Kidney epithelial cell (primary cell): ENCODE results near the gene PHF21A. TPM values are rescaled to one million over a fixed set of nuclear protein-coding genes. Genes with fewer than 3 reads are reported as not detected.

Experiments used
- DNase-seq: peaks from one replicate; pipeline ENCODE4 v3.0.0-alpha.2; 2010; ENCODE audit warnings: low read depth
- H3K27me3 ChIP-seq: 2 replicates; pipeline ENCODE4 v1.6.0; 2011; ENCODE audit warnings: low read length; ENCODE audit not compliant: control insufficient read depth, insufficient read depth
- H3K36me3 ChIP-seq: 2 replicates; pipeline ENCODE4 v1.5.1; 2011; ENCODE audit warnings: low read length; ENCODE audit not compliant: control insufficient read depth, insufficient read depth
- H3K4me3 ChIP-seq: 2 replicates; pipeline ENCODE4 v1.5.1; 2011; ENCODE audit warnings: low read depth, mild to moderate bottlenecking, control low read depth, low read length
- total RNA-seq: library from RNA; depleted of rRNA; stranded (reverse); fragments of >200 nt; gene quantifications from 2 replicates; pipeline ENCODE4 v1.2.3, GENCODE V29; 2015
- TF ChIP-seq, protein P1 (sequence below): IDR thresholded peaks from 2 replicates; pipeline ENCODE4 v1.5.1; 2011; ENCODE audit warnings: mild to moderate bottlenecking, moderate library complexity, low read length, control low read depth, inconsistent platforms; ENCODE audit not compliant: insufficient read depth, poor library complexity, severe bottlenecking

PHF21A gene
- total RNA-seq, 1 donor from 2014 or later, result 11.8 TPM

DNA sequence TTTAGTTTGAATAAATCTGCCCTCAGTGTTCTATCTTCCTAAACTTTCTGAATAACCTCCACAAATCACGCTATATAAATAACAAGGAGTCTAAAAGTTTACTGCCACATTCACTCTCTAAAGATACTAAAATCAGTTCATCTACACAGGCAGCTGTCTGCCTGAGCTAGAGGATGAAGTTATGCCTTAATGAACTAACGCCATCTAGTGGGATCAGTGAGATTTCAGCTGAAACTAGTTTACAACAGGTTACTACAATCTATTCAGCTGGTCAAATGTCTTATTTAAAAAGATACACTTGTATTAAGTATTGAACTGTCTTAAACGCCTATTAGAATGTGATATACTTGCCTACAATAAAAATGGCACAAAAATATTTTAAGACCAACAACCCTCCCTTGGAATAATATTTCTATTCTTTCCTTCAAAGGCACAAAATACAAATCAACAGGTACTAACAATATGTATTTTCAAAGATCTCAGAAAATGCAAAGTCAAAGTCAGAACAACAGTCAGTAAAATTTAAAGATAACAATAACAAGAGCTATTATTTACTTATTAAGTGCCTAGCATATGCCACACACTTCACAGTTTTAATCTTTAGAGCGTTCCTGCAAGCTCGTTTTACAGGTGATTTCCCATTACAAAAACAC, 114.7 kb downstream of the PHF21A start:
- Histone ChIP-seq H3K4me3 (no peak overlapping the region), H3K36me3 (no peaks in the 10 kb centered on the region), H3K27me3 (no peaks in the 10 kb centered on the region)
- peak; percentile 28 for DNase-seq
- TF ChIP-seq, protein P1, sequence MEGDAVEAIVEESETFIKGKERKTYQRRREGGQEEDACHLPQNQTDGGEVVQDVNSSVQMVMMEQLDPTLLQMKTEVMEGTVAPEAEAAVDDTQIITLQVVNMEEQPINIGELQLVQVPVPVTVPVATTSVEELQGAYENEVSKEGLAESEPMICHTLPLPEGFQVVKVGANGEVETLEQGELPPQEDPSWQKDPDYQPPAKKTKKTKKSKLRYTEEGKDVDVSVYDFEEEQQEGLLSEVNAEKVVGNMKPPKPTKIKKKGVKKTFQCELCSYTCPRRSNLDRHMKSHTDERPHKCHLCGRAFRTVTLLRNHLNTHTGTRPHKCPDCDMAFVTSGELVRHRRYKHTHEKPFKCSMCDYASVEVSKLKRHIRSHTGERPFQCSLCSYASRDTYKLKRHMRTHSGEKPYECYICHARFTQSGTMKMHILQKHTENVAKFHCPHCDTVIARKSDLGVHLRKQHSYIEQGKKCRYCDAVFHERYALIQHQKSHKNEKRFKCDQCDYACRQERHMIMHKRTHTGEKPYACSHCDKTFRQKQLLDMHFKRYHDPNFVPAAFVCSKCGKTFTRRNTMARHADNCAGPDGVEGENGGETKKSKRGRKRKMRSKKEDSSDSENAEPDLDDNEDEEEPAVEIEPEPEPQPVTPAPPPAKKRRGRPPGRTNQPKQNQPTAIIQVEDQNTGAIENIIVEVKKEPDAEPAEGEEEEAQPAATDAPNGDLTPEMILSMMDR, result peak; percentile 71

DNA sequence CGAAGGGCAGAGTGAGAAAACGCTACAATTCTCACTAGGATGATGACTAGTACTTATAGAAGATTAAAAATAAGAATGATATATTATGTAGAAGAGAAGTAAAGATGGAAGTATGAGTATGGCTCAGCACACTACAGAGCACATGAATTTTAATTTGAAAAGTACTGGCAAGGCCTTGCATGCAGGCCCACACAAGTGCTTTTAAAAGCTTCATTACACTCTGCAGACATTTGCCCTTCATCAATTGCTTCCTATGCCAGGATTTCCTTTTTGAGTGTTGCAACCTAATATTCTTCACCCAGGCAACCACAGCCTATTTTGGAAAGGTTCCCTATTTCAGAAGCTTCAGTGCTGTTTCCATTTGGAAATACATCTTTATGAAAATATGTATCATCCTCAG, 117.7 kb downstream of the PHF21A start:
- no peak for DNase-seq
- H3K36me3 ChIP-seq, result no peaks in the 10 kb centered on the region
- TF ChIP-seq, protein P1, result no peak
- H3K27me3 ChIP-seq, result no peaks in the 10 kb centered on the region
- H3K4me3 ChIP-seq, result no peak overlapping the region

DNA sequence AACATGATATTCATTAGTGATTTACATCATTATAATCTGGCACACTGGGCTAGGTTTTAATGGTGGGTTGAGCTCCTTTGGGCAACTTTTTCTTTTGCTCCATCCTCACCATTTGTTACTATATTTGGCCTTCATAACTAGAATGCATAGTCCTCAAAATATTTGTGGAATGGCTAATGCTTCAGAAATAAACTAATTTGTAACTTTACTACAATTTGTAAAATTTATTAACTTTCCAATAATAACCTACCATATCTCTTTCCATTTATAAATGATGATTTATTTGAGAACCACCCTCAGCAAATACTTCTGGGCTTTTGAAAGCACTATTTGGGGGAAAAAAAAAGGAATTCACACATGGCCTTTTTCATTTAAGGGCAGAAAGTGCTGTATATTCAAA, 119.1 kb downstream of the PHF21A start:
- Histone ChIP-seq H3K36me3 (no peaks in the 10 kb centered on the region), H3K4me3 (no peak overlapping the region), H3K27me3 (no peaks in the 10 kb centered on the region)
- no peak for DNase-seq
- TF ChIP-seq, protein P1, result no peak

DNA sequence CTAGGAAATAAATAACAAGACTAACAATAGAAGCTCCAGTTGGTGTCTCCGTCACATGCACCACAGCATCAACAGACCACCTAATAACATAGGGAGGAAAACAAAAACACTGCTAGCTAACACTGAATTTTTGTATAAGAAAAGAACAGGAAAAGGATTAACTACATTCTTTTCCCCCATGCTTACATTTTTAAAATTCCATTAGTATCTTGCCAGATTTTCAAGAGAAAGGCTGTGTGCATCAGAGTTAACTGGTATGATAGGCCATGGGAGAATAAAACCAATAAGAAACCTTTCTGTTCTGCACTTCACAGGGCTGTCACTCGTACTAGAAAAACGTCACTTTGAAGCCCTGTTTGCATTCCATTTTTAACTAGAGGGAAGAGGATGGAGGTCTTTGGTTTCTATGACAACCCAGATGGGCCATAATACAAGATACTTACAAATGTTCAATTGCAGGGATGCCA, 119.8 kb downstream of the PHF21A start:
- DNase-seq, result no peak
- no peaks in the 10 kb centered on the region for H3K27me3 ChIP-seq
- TF ChIP-seq, protein P1, result no peak
- H3K4me3 ChIP-seq, result no peak overlapping the region
- no peaks in the 10 kb centered on the region for H3K36me3 ChIP-seq

DNA sequence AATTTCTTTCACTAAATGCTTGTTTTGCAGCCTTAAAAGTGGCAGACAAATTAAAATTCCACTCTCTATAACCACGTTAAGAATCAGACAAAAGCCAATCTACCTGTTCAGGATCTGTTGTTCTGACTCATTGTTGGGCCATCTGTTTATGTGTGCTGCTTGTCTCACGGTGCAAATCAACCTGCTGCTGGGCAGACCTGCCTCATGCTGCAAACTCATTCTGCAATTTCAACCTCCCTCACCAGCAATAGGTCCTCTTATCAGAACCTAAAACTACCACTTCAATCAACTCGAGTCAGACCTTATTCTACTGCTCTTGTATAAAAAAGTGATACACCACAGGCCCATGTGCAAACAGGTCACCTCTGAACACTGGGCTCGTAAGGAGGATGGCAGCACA, 123.7 kb downstream of the PHF21A start:
- no peak for DNase-seq

More for the DNA sequence above, 123.7 kb downstream of the PHF21A start:
- Histone ChIP-seq H3K27me3 (no peaks in the 10 kb centered on the region), H3K36me3 (no peaks in the 10 kb centered on the region), H3K4me3 (no peak overlapping the region)
- TF ChIP-seq, protein P1, result no peak
